GM12801 (cell line): ENCODE results near the gene MAP1LC3B2.

Experiments
- CTCF ChIP-seq: IDR thresholded peaks from one replicate; pipeline ENCODE4 v1.5.1; 2011; ENCODE audit warnings: control low read depth; ENCODE audit not compliant: insufficient read length; ENCODE audit errors: extremely low read depth

MAP1LC3B2 gene

GRCh38 chr12:116559162-116559935, at the start of gene MAP1LC3B2:
TSS of gene MAP1LC3B2 (plus strand) at chr12:116559381. CDS start at chr12:116575943, 16,562 bp downstream.
- TF ChIP-seq CTCF: no peak

GRCh38 chr12:116513944-116514343, 45.2 kb upstream of the MAP1LC3B2 start:
- no peak for TF ChIP-seq CTCF

GRCh38 chr12:116515684-116516083, 43.5 kb upstream of the MAP1LC3B2 start:
- no peak for TF ChIP-seq CTCF

GRCh38 chr12:116516657-116517056, 42.5 kb upstream of the MAP1LC3B2 start:
- no peak for TF ChIP-seq CTCF

- no peak for TF ChIP-seq CTCF
Observed at GRCh38 chr12:116517431-116518045, 41.6 kb upstream of the MAP1LC3B2 start.

GRCh38 chr12:116520225-116520760, 38.9 kb upstream of the MAP1LC3B2 start:
- TF ChIP-seq CTCF: no peak

- no peak for TF ChIP-seq CTCF
Observed at GRCh38 chr12:116520801-116521471, 38.2 kb upstream of the MAP1LC3B2 start.
